Peyer's patch (tissue), 4 donors: ENCODE data around the gene BOD1.

ENCODE experiments used
- CTCF ChIP-seq, 6 experiments: fragments of 450-650 bp in 4 of 6; fragments of 200-600 bp in 2 of 6; sonication (generic) in 1 of 6; IDR thresholded peaks; one replicate each; pipeline ENCODE4 v1.5.1; 2017 to 2019; ENCODE audit warnings: antibody characterized with exemption in 6 of 6, mild to moderate bottlenecking in 3 of 6, moderate library complexity in 1 of 6
- POLR2A ChIP-seq, 2 donors: fragments of 450-650 bp; IDR thresholded peaks; one replicate each; pipeline ENCODE4 v1.5.1; 2017; ENCODE audit warnings: antibody characterized with exemption in 2 of 2, mild to moderate bottlenecking in 2 of 2, moderate library complexity in 2 of 2

GRCh38 chr5:173627860-173628392, 11.5 kb upstream of the BOD1 start:
- TF ChIP-seq POLR2A (IDR thresholded peaks at IDR 0.05) (no peak), CTCF (IDR thresholded peaks at IDR 0.05) (no peak)
